K562 (cell line): ENCODE data around the gene TP53BP2. TPM values are rescaled to one million over a fixed set of nuclear protein-coding genes. Genes with fewer than 3 reads are reported as not detected.

ENCODE experiments used
- ADNP ChIP-seq: fragments of 200-800 bp; sonication (Bioruptor generic); IDR thresholded peaks from 2 replicates; pipeline ENCODE4 v1.6.1; 2016; ENCODE audit warnings: missing genetic modification characterization, missing compliant biosample characterization
- ELF4 ChIP-seq: fragments of 450-650 bp; formaldehyde crosslinking; IDR thresholded peaks from 2 replicates; pipeline ENCODE4 v1.4.0; 2022; ENCODE audit warnings: missing genetic modification characterization
- FOSL1 ChIP-seq: fragments of 200-800 bp; sonication (Bioruptor generic); conservative IDR thresholded peaks from 2 replicates; pipeline ENCODE4 v1.6.1; 2016; ENCODE audit warnings: missing genetic modification characterization, missing compliant biosample characterization
- GTF2E2 ChIP-seq: fragments of 200-800 bp; sonication (Bioruptor generic); IDR thresholded peaks from 2 replicates; pipeline ENCODE4 v1.6.1; 2016; ENCODE audit warnings: missing genetic modification characterization, missing compliant biosample characterization
- IRF2 ChIP-seq: sonication (generic); formaldehyde crosslinking; IDR thresholded peaks from 2 replicates; pipeline ENCODE4 v1.8.1; 2022; ENCODE audit warnings: mild to moderate bottlenecking, missing genetic modification reagents
- JUN ChIP-seq, 2 experiments: sonication (generic) in 1 of 2; formaldehyde crosslinking in 1 of 2; IDR thresholded peaks; 2 replicates each; pipeline versions ENCODE4 v1.6.1 to v1.8.0; 2012 to 2022; ENCODE audit warnings: borderline replicate concordance in 2 of 2, mild to moderate bottlenecking in 2 of 2, improper control_type of control experiment in 1 of 2, low read depth in 1 of 2, low read length in 1 of 2, missing genetic modification reagents in 1 of 2
- KDM5B ChIP-seq: fragments of 200-600 bp; sonication (generic); IDR thresholded peaks from 2 replicates; pipeline ENCODE4 v1.6.1; 2012; ENCODE audit warnings: low read depth, mild to moderate bottlenecking, moderate library complexity, low read length, control low read depth, inconsistent platforms; ENCODE audit not compliant: insufficient replicate concordance
- MCM2 ChIP-seq: fragments of 450-650 bp; IDR thresholded peaks from 2 replicates; pipeline ENCODE4 v1.6.1; 2017; ENCODE audit warnings: low read depth, mild to moderate bottlenecking
- MECOM ChIP-seq: fragments of 250-450 bp; sonication (Bioruptor Pico); IDR thresholded peaks from 2 replicates; pipeline ENCODE4 v1.8.0; 2022; ENCODE audit warnings: inconsistent platforms
- POLR2A ChIP-seq: fragments of 450-650 bp; conservative IDR thresholded peaks from 2 replicates; pipeline ENCODE4 v1.6.1; 2016
- PTRF ChIP-seq: fragments of 450-650 bp; IDR thresholded peaks from 2 replicates; pipeline ENCODE4 v1.6.1; 2016; ENCODE audit warnings: mild to moderate bottlenecking, missing genetic modification characterization, missing compliant biosample characterization
- RB1 ChIP-seq: fragments of 450-650 bp; IDR thresholded peaks from 2 replicates; pipeline ENCODE4 v1.6.1; 2017; ENCODE audit warnings: low read depth, mild to moderate bottlenecking
- SMC3 ChIP-seq: conservative IDR thresholded peaks from 2 replicates; pipeline ENCODE4 v1.6.1; 2011; ENCODE audit warnings: low read depth, low read length, improper control_type of control experiment; ENCODE audit not compliant: insufficient read depth
- SP1 ChIP-seq: sonication (generic); formaldehyde crosslinking; IDR thresholded peaks from 2 replicates; pipeline ENCODE4 v1.8.1; 2022; ENCODE audit warnings: mild to moderate bottlenecking, missing genetic modification reagents
- TBL1XR1 ChIP-seq, 2 experiments: IDR thresholded peaks; 2 replicates each; pipeline ENCODE4 v1.6.1; 2012; ENCODE audit warnings: improper control_type of control experiment in 2 of 2, low read length in 2 of 2, mild to moderate bottlenecking in 1 of 2
- TRIM28 ChIP-seq: fragments of 450-650 bp; IDR thresholded peaks from 2 replicates; pipeline ENCODE4 v1.6.1; 2017
- ZNF12 ChIP-seq: sonication (generic); formaldehyde crosslinking; IDR thresholded peaks from 2 replicates; pipeline ENCODE4 v1.4.0; 2020; ENCODE audit warnings: mild to moderate bottlenecking, missing genetic modification reagents
- ZNF175 ChIP-seq: fragments of 200-800 bp; sonication (Bioruptor generic); IDR thresholded peaks from 2 replicates; pipeline ENCODE4 v1.6.1; 2016; ENCODE audit warnings: low read depth, mild to moderate bottlenecking, missing genetic modification characterization, missing compliant biosample characterization
- ZNF224 ChIP-seq: sonication (generic); formaldehyde crosslinking; IDR thresholded peaks from 2 replicates; pipeline ENCODE4 v1.8.0; 2022; ENCODE audit warnings: mild to moderate bottlenecking, missing genetic modification reagents
- ZNF695 ChIP-seq: fragments of 450-650 bp; formaldehyde crosslinking; IDR thresholded peaks from 2 replicates; pipeline ENCODE4 v1.4.0; 2020; ENCODE audit warnings: mild to moderate bottlenecking, moderate library complexity
- ZNF707 ChIP-seq: fragments of 250-450 bp; sonication (Bioruptor Pico); conservative IDR thresholded peaks from 2 replicates; pipeline ENCODE4 v1.8.0; 2022; ENCODE audit warnings: inconsistent platforms, mild to moderate bottlenecking, moderate library complexity
- polyA plus RNA-seq, 8 experiments: library from polyadenylated mRNA; depleted of rRNA in 4 of 8; stranded (reverse) in 5 of 8; unstranded in 3 of 8; fragments of >200 nt; fragmentation: Nextera tagmentation in 2 of 8; fragmentation: Illumina TruSeq in 1 of 8; extraction: Ambion mirVana in 2 of 8; extraction: Trizol in 1 of 8; gene quantifications; 2 replicates each; pipeline versions ENCODE4 v1.2.1 to v1.2.3, GENCODE V29; 2011 to 2014; ENCODE audit warnings: inconsistent platforms in 1 of 8, missing spikeins in 1 of 8
- total RNA-seq, 7 experiments: library from RNA; depleted of rRNA in 6 of 7; stranded (reverse); fragments of >200 nt in 6 of 7; fragmentation: Illumina TruSeq in 2 of 7; extraction: Trizol in 2 of 7; gene quantifications; 2 replicates each; pipeline versions ENCODE4 v1.2.1 to v1.2.3, GENCODE V29; 2011 to 2021; ENCODE audit warnings: low replicate concordance in 1 of 7
- TF ChIP-seq, protein P1 (sequence below): fragments of 250-450 bp; sonication (Bioruptor Pico); IDR thresholded peaks from 2 replicates; pipeline ENCODE4 v1.8.0; 2022; ENCODE audit warnings: moderate library complexity, mild to moderate bottlenecking, inconsistent platforms
- TF ChIP-seq, protein P2 (sequence below): fragments of 250-450 bp; sonication (Bioruptor Pico); IDR thresholded peaks from 2 replicates; pipeline ENCODE4 v1.5.0; 2021
- TF ChIP-seq, protein P3 (sequence below): fragments of 250-450 bp; sonication (Bioruptor Pico); IDR thresholded peaks from 2 replicates; pipeline ENCODE4 v1.9.0; 2021; ENCODE audit warnings: mild to moderate bottlenecking
- TF ChIP-seq, protein P4 (sequence below): fragments of 450-650 bp; formaldehyde crosslinking; IDR thresholded peaks from 2 replicates; pipeline ENCODE4 v1.4.0; 2020; ENCODE audit warnings: mild to moderate bottlenecking, moderate library complexity

Gene TP53BP2
- total and polyA plus RNA-seq, 9 of the 15 experiments (the other 6 are each of a cell fraction or from before 2014, with no cell fraction given): 17.0 to 69.6 (median 40.1) TPM

DNA sequence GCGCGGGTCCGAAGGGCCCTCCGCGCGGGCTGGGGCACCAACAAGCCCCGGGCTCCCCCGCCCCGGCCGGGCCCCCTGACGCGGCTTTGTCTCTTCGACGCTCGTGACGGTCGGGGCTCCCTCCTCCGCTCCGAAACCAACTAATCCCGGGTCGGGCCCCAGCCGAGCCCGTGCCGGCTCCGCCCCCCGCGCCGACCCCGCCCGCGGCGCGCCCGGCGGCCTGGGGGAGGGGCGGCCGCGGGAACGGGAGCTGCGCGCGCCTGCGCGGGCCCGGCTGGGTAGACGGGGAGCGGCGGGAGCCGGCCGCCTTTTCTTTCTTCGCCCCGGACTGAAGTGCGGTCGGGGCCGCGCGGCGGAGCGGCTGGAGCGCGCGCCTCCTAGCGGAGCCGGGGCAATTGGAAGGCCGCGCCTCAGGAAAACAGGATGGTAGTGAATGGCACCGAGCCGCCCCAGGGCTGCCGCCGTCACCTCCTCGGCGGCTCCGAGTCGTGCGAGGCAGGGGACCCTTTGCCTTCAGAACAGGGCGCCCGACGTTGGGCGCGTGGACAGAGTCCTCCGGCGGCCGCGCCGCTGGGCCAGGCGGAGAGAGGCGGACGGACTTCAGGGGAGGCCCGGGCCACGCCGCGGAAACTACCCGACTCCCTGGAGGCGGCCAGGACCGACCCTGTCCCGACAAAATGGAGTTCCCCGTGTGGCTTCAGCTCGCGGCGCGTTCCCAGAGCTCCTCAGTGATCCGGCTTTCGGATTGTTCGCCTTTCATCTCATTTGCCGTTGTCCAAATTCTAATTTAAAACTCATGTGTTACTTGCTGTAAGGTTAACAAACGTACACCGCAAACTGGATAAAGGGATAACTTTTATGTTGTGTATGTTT is at the start of gene TP53BP2 (continued):
- no peak; the same call in 1 of the 2 replicates for TF ChIP-seq GTF2E2
- TF ChIP-seq IRF2 (CRISPR knock-in tag): no peak
- TF ChIP-seq, protein P1, sequence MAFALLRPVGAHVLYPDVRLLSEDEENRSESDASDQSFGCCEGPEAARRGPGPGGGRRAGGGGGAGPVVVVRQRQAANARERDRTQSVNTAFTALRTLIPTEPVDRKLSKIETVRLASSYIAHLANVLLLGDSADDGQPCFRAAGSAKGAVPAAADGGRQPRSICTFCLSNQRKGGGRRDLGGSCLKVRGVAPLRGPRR: 0 out of 2 replicates have a peak, but pooled peaks have one; percentile 35
- TF ChIP-seq ADNP: no peak
- peak; percentile 73 for TF ChIP-seq ELF4 (CRISPR knock-in tag)
- TF ChIP-seq, protein P2, sequence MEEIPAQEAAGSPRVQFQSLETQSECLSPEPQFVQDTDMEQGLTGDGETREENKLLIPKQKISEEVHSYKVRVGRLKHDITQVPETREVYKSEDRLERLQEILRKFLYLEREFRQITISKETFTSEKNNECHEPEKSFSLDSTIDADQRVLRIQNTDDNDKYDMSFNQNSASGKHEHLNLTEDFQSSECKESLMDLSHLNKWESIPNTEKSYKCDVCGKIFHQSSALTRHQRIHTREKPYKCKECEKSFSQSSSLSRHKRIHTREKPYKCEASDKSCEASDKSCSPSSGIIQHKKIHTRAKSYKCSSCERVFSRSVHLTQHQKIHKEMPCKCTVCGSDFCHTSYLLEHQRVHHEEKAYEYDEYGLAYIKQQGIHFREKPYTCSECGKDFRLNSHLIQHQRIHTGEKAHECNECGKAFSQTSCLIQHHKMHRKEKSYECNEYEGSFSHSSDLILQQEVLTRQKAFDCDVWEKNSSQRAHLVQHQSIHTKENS (CRISPR knock-in tag): no peak
- TF ChIP-seq ZNF224 (CRISPR knock-in tag): 0 out of 2 replicates have a peak, but pooled peaks have one; percentile 74
- peak; percentile 73; the same call in 1 of the 2 replicates for TF ChIP-seq ZNF175 (CRISPR knock-in tag)
- TF ChIP-seq, protein P3, sequence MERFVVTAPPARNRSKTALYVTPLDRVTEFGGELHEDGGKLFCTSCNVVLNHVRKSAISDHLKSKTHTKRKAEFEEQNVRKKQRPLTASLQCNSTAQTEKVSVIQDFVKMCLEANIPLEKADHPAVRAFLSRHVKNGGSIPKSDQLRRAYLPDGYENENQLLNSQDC (CRISPR knock-in tag): peak; percentile 84
- TF ChIP-seq ZNF12: 0 out of 2 replicates have a peak, but pooled peaks have one; percentile 25
- TF ChIP-seq FOSL1 (tag): peak; percentile 39
- peak; percentile 44 for TF ChIP-seq KDM5B
- peak; percentile 89 for TF ChIP-seq POLR2A
- TF ChIP-seq, protein P4, sequence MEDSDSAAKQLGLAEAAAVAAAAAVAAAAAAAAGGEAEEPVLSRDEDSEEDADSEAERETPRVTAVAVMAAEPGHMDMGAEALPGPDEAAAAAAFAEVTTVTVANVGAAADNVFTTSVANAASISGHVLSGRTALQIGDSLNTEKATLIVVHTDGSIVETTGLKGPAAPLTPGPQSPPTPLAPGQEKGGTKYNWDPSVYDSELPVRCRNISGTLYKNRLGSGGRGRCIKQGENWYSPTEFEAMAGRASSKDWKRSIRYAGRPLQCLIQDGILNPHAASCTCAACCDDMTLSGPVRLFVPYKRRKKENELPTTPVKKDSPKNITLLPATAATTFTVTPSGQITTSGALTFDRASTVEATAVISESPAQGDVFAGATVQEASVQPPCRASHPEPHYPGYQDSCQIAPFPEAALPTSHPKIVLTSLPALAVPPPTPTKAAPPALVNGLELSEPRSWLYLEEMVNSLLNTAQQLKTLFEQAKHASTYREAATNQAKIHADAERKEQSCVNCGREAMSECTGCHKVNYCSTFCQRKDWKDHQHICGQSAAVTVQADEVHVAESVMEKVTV (CRISPR knock-in tag): peak; percentile 76
- TF ChIP-seq ZNF695 (CRISPR knock-in tag): 0 out of 2 replicates have a peak, but pooled peaks have one; percentile 49
- TF ChIP-seq RB1: peak; percentile 95
- peak; percentile 40 for TF ChIP-seq SP1
- TF ChIP-seq SMC3: peak; percentile 55
- TF ChIP-seq ZNF707 (CRISPR knock-in tag): 0 out of 2 replicates have a peak, but pooled peaks have one; percentile 19
- TF ChIP-seq JUN (IDR thresholded peaks at IDR 0.05; ENCODE audit: borderline replicate concordance, low read depth, low read length): no peak; the same call in 1 of the 2 replicates
- TF ChIP-seq JUN (CRISPR knock-in tag; IDR thresholded peaks at IDR 0.05; ENCODE audit: borderline replicate concordance): peak; percentile 94; the same call in 1 of the 2 replicates
- TF ChIP-seq PTRF (tag): no peak
- TF ChIP-seq TRIM28: 0 out of 2 replicates have a peak, but pooled peaks have one; percentile 36
- peak in 1 of 2 experiments; percentile 28; a peak in 1 of 4 replicates for TF ChIP-seq TBL1XR1 (IDR thresholded peaks at IDR 0.05; ENCODE audit: low read length in 2 of 2)
- TF ChIP-seq MECOM: peak; percentile 50
- TF ChIP-seq MCM2: no peak
